Measurements from ENCODE around the gene MS4A10. TPM values are rescaled to one million over a fixed set of nuclear protein-coding genes. Genes with fewer than 3 reads are reported as not detected.

Gene MS4A10
- total RNA-seq, 2 experiments from 2014 or later, result not detected

DNA sequence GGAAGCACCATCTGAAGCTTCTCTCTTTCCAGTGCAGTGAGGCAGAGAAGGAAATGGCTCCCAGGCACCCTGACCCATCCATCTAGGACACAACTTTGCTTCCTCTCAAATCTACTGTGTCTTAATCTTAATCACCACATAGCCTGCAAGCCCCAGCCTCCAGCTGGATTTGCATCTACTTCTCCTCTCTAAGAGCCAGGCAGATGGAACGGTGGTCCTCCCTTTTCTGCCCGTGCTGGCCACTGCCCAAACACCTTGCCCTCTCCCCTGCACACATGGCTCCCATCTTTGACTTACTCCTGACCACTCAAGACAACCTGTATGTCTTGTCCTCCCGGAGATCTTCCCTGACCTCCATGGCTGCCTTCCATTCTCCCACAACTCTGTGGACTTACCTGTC, 7.4 kb downstream of the MS4A10 start:
- H3K27me3 Mint-ChIP-seq, result no peaks in the 10 kb centered on the region

DNA sequence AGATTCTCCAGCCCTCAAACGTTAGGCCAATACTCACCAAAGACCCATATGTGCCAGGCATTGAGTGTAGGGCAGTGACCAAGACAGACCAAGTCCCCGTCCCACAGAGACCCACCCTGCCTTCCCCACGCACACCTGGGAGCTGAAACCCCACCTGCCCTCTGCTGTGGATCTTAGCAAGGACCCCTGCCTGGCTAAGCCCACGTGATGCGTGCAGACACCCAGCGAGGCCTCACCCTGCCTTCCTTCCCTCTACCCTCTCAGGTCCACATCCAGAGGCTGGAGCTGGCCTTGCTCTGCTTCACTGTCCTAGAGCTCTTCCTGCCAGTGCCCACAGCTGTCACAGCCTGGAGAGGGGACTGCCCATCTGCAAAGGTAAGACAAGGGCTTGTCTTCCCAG, 10.2 kb downstream of the MS4A10 start:
- Mint-ChIP-seq H3K4me3 (no peak overlapping the region), H3K27ac (no peak overlapping the region), H3K9me3 (no peaks in the 10 kb centered on the region), H3K36me3 (ENCODE audit: low read depth) (no peaks in the 10 kb centered on the region), H3K4me1 (ENCODE audit: low read depth) (no peaks in the 10 kb centered on the region), H3K27me3 (no peaks in the 10 kb centered on the region)
- TF ChIP-seq, protein P1, sequence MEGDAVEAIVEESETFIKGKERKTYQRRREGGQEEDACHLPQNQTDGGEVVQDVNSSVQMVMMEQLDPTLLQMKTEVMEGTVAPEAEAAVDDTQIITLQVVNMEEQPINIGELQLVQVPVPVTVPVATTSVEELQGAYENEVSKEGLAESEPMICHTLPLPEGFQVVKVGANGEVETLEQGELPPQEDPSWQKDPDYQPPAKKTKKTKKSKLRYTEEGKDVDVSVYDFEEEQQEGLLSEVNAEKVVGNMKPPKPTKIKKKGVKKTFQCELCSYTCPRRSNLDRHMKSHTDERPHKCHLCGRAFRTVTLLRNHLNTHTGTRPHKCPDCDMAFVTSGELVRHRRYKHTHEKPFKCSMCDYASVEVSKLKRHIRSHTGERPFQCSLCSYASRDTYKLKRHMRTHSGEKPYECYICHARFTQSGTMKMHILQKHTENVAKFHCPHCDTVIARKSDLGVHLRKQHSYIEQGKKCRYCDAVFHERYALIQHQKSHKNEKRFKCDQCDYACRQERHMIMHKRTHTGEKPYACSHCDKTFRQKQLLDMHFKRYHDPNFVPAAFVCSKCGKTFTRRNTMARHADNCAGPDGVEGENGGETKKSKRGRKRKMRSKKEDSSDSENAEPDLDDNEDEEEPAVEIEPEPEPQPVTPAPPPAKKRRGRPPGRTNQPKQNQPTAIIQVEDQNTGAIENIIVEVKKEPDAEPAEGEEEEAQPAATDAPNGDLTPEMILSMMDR (IDR thresholded peaks at IDR 0.05), result no peak
- intact Hi-C loops (cut with micrococcal nuclease), result no loop called here
- CTCF ChIA-PET, result interaction anchor here (0.9 to 1.0 kb wide), 2 partner anchors 17 to 20 kb away, joined by 3 to 5 read pairs; no protein-coding TSS in a partner anchor
- POLR2A ChIA-PET, result no interaction called here
- DNase-seq (no peak), ATAC-seq (no peak)

More for the DNA sequence above, 7.4 kb downstream of the MS4A10 start:
- POLR2A ChIA-PET, result no interaction called here
- Mint-ChIP-seq H3K4me1 (ENCODE audit: low read depth) (no peaks in the 10 kb centered on the region), H3K4me3 (no peak overlapping the region), H3K9me3 (no peaks in the 10 kb centered on the region), H3K27ac (no peak overlapping the region), H3K36me3 (ENCODE audit: low read depth) (no peaks in the 10 kb centered on the region)
- TF ChIP-seq, protein P1 (IDR thresholded peaks at IDR 0.05), result no peak
- CTCF ChIA-PET, result interaction anchor here (0.6 to 1.4 kb wide), 2 partner anchors 16 to 30 kb away, joined by 3 to 4 read pairs; no protein-coding TSS in a partner anchor
- no peak for DNase-seq
- ATAC-seq, result no peak
- intact Hi-C loops (cut with micrococcal nuclease), result no loop called here

DNA sequence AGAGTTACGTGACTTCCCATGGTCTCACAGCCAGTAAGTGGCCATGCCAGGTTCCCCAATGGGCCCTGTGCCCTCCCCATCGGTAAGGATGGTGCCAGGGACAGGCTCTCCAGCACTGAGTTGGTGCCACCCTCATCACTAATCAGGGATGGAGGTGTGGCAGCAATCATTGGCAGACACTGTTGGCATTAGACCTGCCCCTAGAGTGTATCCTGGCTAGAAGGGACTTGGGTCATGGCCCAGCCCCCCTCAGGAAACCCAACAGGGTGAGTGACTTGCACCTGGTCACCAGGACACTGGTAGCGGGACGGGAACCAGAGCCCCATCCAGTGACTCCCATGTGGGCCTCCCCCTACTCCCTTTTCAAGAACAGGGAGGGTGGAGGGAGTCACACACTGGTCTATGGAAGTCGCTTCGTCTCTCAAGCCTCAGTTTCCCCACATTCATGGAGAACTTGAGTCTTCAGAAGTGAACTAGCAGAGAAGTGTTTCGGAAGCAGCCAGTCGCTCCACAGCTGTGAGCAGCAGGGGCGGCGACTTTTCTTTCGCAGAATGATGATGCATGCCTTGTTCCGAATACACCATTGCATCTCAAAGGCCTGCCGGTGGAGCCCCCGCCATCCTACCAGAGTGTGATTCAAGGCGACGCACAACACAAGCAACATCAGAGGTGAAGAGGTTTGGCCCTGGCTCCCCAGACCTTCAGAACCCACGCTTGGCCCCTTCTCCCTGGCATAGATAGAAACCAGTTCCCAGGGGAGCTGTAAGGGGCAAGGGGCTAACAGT, 12.9 kb downstream of the MS4A10 start:
- CTCF ChIA-PET, result interaction anchor here (1.2 to 1.4 kb wide), 2 partner anchors 22 to 33 kb away, joined by 4 to 6 read pairs; no protein-coding TSS in a partner anchor
- H3K4me1 Mint-ChIP-seq (ENCODE audit: low read depth), result no peaks in the 10 kb centered on the region

DNA sequence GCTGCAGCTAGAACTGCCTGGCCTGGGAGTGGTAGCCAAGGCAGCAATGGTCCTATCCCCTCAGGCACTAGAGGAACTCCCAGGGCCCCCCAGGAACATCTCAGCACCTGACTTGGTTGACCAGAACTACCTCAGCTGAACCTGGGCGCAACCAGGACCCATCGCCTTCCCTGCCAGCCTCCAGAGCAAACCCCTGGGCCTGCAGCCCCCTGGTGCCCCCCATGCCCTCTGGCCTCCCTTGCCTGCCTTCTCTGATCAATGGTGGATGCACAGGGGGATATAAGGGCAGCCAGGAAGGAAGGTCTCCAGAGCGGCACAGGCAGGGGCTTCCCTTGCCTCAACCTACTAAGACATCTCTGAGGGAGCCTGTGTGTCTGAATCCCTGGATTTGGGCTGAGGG, 13.5 kb downstream of the MS4A10 start:
- no peak for ATAC-seq
- Mint-ChIP-seq H3K36me3 (ENCODE audit: low read depth) (no peaks in the 10 kb centered on the region), H3K27me3 (no peaks in the 10 kb centered on the region), H3K4me3 (no peak overlapping the region), H3K4me1 (ENCODE audit: low read depth) (no peaks in the 10 kb centered on the region), H3K9me3 (no peaks in the 10 kb centered on the region), H3K27ac (no peak overlapping the region)
- intact Hi-C loops (cut with micrococcal nuclease), result no loop called here
- no peak for DNase-seq
- CTCF ChIA-PET, result interaction anchor here (1.4 kb wide), 1 partner anchor 23 kb away, joined by 6 read pairs; no protein-coding TSS in a partner anchor
- TF ChIP-seq, protein P1 (IDR thresholded peaks at IDR 0.05), result no peak
- POLR2A ChIA-PET, result no interaction called here

More for the DNA sequence above, 12.9 kb downstream of the MS4A10 start:
- no peak for DNase-seq
- Mint-ChIP-seq H3K9me3 (no peaks in the 10 kb centered on the region), H3K36me3 (ENCODE audit: low read depth) (no peaks in the 10 kb centered on the region), H3K4me3 (no peak overlapping the region), H3K27me3 (no peaks in the 10 kb centered on the region), H3K27ac (no peak overlapping the region)
- POLR2A ChIA-PET, result no interaction called here
- intact Hi-C loops (cut with micrococcal nuclease), result no loop called here
- TF ChIP-seq, protein P1 (IDR thresholded peaks at IDR 0.05), result no peak
- ATAC-seq, result no peak

DNA sequence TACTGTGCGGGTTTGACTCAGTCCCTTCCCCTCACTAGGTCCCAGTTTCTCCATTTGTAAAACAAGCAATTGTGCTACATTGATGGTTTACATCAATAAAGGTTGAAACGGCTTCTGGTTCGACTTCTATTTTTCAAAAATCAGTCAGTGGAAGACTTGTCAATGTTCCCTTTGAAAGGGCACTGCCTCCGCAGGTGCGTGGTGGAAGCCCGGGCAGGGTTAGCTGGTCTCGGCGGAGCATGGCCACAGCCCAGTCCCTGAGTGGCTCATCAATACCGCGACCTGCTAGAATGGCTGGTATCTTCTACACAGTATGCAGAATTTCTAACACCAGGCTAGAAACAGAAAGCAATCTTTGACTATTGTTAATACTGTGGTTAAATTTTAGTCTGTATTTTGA, 16.1 kb downstream of the MS4A10 start:
- H3K36me3 Mint-ChIP-seq (ENCODE audit: low read depth), result no peaks in the 10 kb centered on the region
- TF ChIP-seq, protein P1 (IDR thresholded peaks at IDR 0.05), result no peak
- ChIA-PET POLR2A (no interaction called here), CTCF (no interaction called here)
- DNase-seq, result no peak
- H3K9me3 Mint-ChIP-seq, result no peaks in the 10 kb centered on the region
- H3K27ac Mint-ChIP-seq, result no peak overlapping the region
- ATAC-seq, result no peak
- no peaks in the 10 kb centered on the region for H3K27me3 Mint-ChIP-seq
- H3K4me3 Mint-ChIP-seq, result no peak overlapping the region
- H3K4me1 Mint-ChIP-seq (ENCODE audit: low read depth), result peaks cover 2% of the 10 kb centered on the region
- intact Hi-C loops (cut with micrococcal nuclease), result no loop called here

Measured in activated CD8-positive, alpha-beta T cell treated with anti-CD3 and anti-CD28 coated beads for 36 hours (primary cell).